Measurements from ENCODE around the gene PRXL2A.

- TF ChIP-seq, protein P1, sequence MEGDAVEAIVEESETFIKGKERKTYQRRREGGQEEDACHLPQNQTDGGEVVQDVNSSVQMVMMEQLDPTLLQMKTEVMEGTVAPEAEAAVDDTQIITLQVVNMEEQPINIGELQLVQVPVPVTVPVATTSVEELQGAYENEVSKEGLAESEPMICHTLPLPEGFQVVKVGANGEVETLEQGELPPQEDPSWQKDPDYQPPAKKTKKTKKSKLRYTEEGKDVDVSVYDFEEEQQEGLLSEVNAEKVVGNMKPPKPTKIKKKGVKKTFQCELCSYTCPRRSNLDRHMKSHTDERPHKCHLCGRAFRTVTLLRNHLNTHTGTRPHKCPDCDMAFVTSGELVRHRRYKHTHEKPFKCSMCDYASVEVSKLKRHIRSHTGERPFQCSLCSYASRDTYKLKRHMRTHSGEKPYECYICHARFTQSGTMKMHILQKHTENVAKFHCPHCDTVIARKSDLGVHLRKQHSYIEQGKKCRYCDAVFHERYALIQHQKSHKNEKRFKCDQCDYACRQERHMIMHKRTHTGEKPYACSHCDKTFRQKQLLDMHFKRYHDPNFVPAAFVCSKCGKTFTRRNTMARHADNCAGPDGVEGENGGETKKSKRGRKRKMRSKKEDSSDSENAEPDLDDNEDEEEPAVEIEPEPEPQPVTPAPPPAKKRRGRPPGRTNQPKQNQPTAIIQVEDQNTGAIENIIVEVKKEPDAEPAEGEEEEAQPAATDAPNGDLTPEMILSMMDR (IDR thresholded peaks at IDR 0.05; ENCODE audit: insufficient read depth, low read length): no peak
- TF ChIP-seq POLR2AphosphoS5 (IDR thresholded peaks at IDR 0.05; ENCODE audit: low read depth) (no peak), GABPA (IDR thresholded peaks at IDR 0.05; ENCODE audit: low read depth) (no peak)
Measured at GRCh38 chr10:80452069-80452468, 43.7 kb downstream of the PRXL2A start.

Data from HL-60 (cell line).